K562 (cell line): ENCODE results near the gene PTGR2. TPM values are rescaled to one million over a fixed set of nuclear protein-coding genes. Genes with fewer than 3 reads are reported as not detected.
A peak's percentile ranks its signal among the peaks of the same experiment; 100 is the strongest.
"Not testable (repeated sequence)": the region's sequence is repeated elsewhere in the genome, so short reads cannot be mapped to it uniquely, and the experiment has no call there.

ENCODE experiments used
- ATAC-seq: fragments of 200-7000 bp; cut with Tn5 transposase; 3 replicates; pipeline ENCODE4 v1.9.1; 2020; ENCODE audit warnings: moderate library complexity
- BruUV-seq: library from RNA; stranded (reverse); fragments of 400-500 nt; replicated peaks from 2 replicates; lab custom pipeline; 2021; lab: Mats Ljungman, UMichigan
- CTCF ChIA-PET: fragments of 300-600 bp; formaldehyde crosslinking; extraction: SDS; loops from one replicate; lab custom pipeline; 2021; ENCODE audit warnings: low intra/inter-chr PET ratio; lab: Yijun Ruan, JAX
- POLR2A ChIA-PET: fragments of 300-600, 350-650 bp; sonication (Branson Sonifier 250); formaldehyde crosslinking; extraction: SDS; loops from one replicate; lab custom pipeline; 2021; ENCODE audit warnings: antibody characterized with exemption, inconsistent platforms; lab: Yijun Ruan, JAX
- DNase-seq, 4 experiments: peaks; one replicate each; pipeline versions ENCODE4 v3.0.0 to v3.0.0-alpha.2; 2011 to 2018; ENCODE audit warnings: low spot score in 3 of 4, mixed read lengths in 3 of 4; ENCODE audit errors: extremely low read depth in 1 of 4
- FAIRE-seq: peaks from 2 replicates; lab custom pipeline; 2011; peaks lifted over from hg19 to GRCh38; lab: Jason Lieb, UNC
- H2AFZ ChIP-seq: 2 replicates; pipeline ENCODE4 v1.6.0; 2011; ENCODE audit warnings: low read depth, low read length, control low read depth, inconsistent platforms
- H3K27ac ChIP-seq: fragments of 200-600 bp; 3 replicates; pipeline ENCODE4 v1.8.0; 2011; ENCODE audit warnings: low read depth, mild to moderate bottlenecking, control low read depth, inconsistent platforms, low read length, moderate library complexity, mixed read lengths; ENCODE audit errors: extremely low read depth
- H3K27me3 ChIP-seq, 2 experiments: fragments of 300-600 bp in 1 of 2; 2 replicates in 1 of 2; 3 replicates in 1 of 2; pipeline versions ENCODE4 v1.6.0 to v1.8.0; 2011; ENCODE audit warnings: inconsistent platforms in 2 of 2, low read length in 2 of 2, mild to moderate bottlenecking in 1 of 2, mixed read lengths in 1 of 2, moderate library complexity in 1 of 2; ENCODE audit not compliant: control insufficient read depth in 2 of 2, insufficient read depth in 2 of 2
- H3K36me3 ChIP-seq: fragments of 300-600 bp; 3 replicates; pipeline ENCODE4 v1.8.0; 2011; ENCODE audit warnings: mild to moderate bottlenecking, low read length, inconsistent platforms; ENCODE audit not compliant: control insufficient read depth, insufficient read depth
- H3K4me1 ChIP-seq, 2 experiments: fragments of 200-600 bp in 1 of 2; replicated peaks in 1 of 2; 2 replicates in 1 of 2; 3 replicates in 1 of 2; pipeline versions ENCODE4 v1.5.1 to v1.8.0; 2011; ENCODE audit warnings: inconsistent platforms in 2 of 2, low read length in 2 of 2, mild to moderate bottlenecking in 1 of 2, mixed read lengths in 1 of 2, moderate library complexity in 1 of 2; ENCODE audit not compliant: control insufficient read depth in 2 of 2, insufficient read depth in 2 of 2
- H3K4me2 ChIP-seq: 2 replicates; pipeline ENCODE4 v1.6.1; 2011; ENCODE audit warnings: low read length, control low read depth, inconsistent platforms, mixed read lengths; ENCODE audit not compliant: insufficient read depth
- H3K4me3 ChIP-seq: fragments of 200-600 bp; sonication (generic), shearing (Covaris generic); 2 replicates; pipeline ENCODE4 v1.5.1; 2016; ENCODE audit warnings: control low read depth, inconsistent platforms
- H3K79me2 ChIP-seq: fragments of 200-600 bp; 3 replicates; pipeline ENCODE4 v1.8.0; 2011; ENCODE audit warnings: low read length, inconsistent platforms; ENCODE audit not compliant: control insufficient read depth, insufficient read depth
- H3K9ac ChIP-seq, 2 experiments: 2 replicates each; pipeline versions ENCODE4 v1.6.0 to v1.6.1; 2011; ENCODE audit warnings: low read depth in 2 of 2, low read length in 2 of 2, control low read depth in 1 of 2, inconsistent platforms in 1 of 2, mild to moderate bottlenecking in 1 of 2, mixed read lengths in 1 of 2; ENCODE audit not compliant: insufficient read depth in 1 of 2
- H3K9me1 ChIP-seq: one replicate; pipeline ENCODE4 v1.6.0; 2011; ENCODE audit warnings: inconsistent platforms, mild to moderate bottlenecking, low read length, moderate library complexity; ENCODE audit not compliant: control insufficient read depth, insufficient read depth
- H3K9me3 ChIP-seq: replicated peaks from 2 replicates; pipeline ENCODE4 v1.5.1; 2011; ENCODE audit warnings: low read depth, low read length, inconsistent platforms; ENCODE audit not compliant: control insufficient read depth, insufficient read depth
- H4K20me1 ChIP-seq: replicated peaks from 2 replicates; pipeline ENCODE4 v1.6.1; 2011; ENCODE audit warnings: low read length, inconsistent platforms, mixed read lengths; ENCODE audit not compliant: control insufficient read depth, insufficient read depth
- E2F8 ChIP-seq: fragments of 450-650 bp; IDR thresholded peaks from 2 replicates; pipeline ENCODE4 v1.7.1; 2018; ENCODE audit warnings: mild to moderate bottlenecking, low read depth; ENCODE audit not compliant: partially characterized antibody
- MYNN ChIP-seq, 2 experiments: sonication (generic); formaldehyde crosslinking in 1 of 2; IDR thresholded peaks; 2 replicates each; pipeline versions ENCODE4 v1.5.0 to v1.6.1; 2016 to 2020; ENCODE audit warnings: antibody characterized with exemption in 1 of 2, missing genetic modification reagents in 1 of 2
- NFE2L1 ChIP-seq: fragments of 450-650 bp; IDR thresholded peaks from 2 replicates; pipeline ENCODE4 v1.6.1; 2016; ENCODE audit warnings: missing genetic modification characterization, low read depth, mild to moderate bottlenecking, missing compliant biosample characterization, moderate library complexity, borderline replicate concordance
- SAP30 ChIP-seq: fragments of 200-600 bp; sonication (generic); IDR thresholded peaks from 2 replicates; pipeline ENCODE4 v1.6.1; 2012; ENCODE audit warnings: borderline replicate concordance, low read depth, mild to moderate bottlenecking, moderate library complexity, low read length, control low read depth, inconsistent platforms; ENCODE audit not compliant: insufficient read depth, poor library complexity, severe bottlenecking
- ZKSCAN8 ChIP-seq: fragments of 200-800 bp; sonication (Bioruptor generic); IDR thresholded peaks from 2 replicates; pipeline ENCODE4 v1.6.1; 2016; ENCODE audit warnings: missing genetic modification characterization, missing compliant biosample characterization
- ZNF197 ChIP-seq: fragments of 200-800 bp; sonication (Bioruptor generic); IDR thresholded peaks from 2 replicates; pipeline ENCODE4 v1.6.1; 2016; ENCODE audit warnings: low read depth, missing genetic modification characterization, missing compliant biosample characterization
- ZZZ3 ChIP-seq: fragments of 450-650 bp; IDR thresholded peaks from 2 replicates; pipeline ENCODE4 v1.6.1; 2016; ENCODE audit warnings: antibody characterized with exemption, mild to moderate bottlenecking, moderate library complexity
- WGBS: fragments of 100-300 bp; shearing (Covaris generic); methylation state at CpG from one replicate; pipeline ENCODE4 v1.1.6; 2016; ENCODE audit warnings: low coverage, mixed read lengths; ENCODE audit not compliant: insufficient coverage; ENCODE audit errors: missing lambda C conversion rate; 5-methylcytosine and 5-hydroxymethylcytosine counted together
- in situ Hi-C: fragments of 300-500 bp; cut with MboI; formaldehyde crosslinking; loops from 4 replicates; pipeline ENCODE4 v1.15.0; 2018; ENCODE audit warnings: inconsistent platforms, mixed read lengths
- intact Hi-C: fragments of 100-400 bp; cut with micrococcal nuclease; formaldehyde crosslinking; loops from 2 replicates; pipeline ENCODE4 v1.14.2; 2022
- polyA plus RNA-seq, 8 experiments: library from polyadenylated mRNA; depleted of rRNA in 4 of 8; stranded (reverse) in 5 of 8; unstranded in 3 of 8; fragments of >200 nt; fragmentation: Nextera tagmentation in 2 of 8; fragmentation: Illumina TruSeq in 1 of 8; extraction: Ambion mirVana in 2 of 8; extraction: Trizol in 1 of 8; gene quantifications; 2 replicates each; pipeline versions ENCODE4 v1.2.1 to v1.2.3, GENCODE V29; 2011 to 2014; ENCODE audit warnings: inconsistent platforms in 1 of 8, missing spikeins in 1 of 8
- total RNA-seq, 7 experiments: library from RNA; depleted of rRNA in 6 of 7; stranded (reverse); fragments of >200 nt in 6 of 7; fragmentation: Illumina TruSeq in 2 of 7; extraction: Trizol in 2 of 7; gene quantifications; 2 replicates each; pipeline versions ENCODE4 v1.2.1 to v1.2.3, GENCODE V29; 2011 to 2021; ENCODE audit warnings: low replicate concordance in 1 of 7

Gene PTGR2
- total and polyA plus RNA-seq, 9 of the 15 experiments (the other 6 are each of a cell fraction or from before 2014, with no cell fraction given): 7.4 to 23.0 (median 13.0) TPM

GRCh38 chr14:73833530-73834260, 17.9 kb upstream of the PTGR2 start (continued):
- TF ChIP-seq E2F8: no peak
- no peak for TF ChIP-seq NFE2L1
- TF ChIP-seq ZZZ3: no peak
- TF ChIP-seq ZKSCAN8: no peak
- TF ChIP-seq MYNN (IDR thresholded peaks at IDR 0.05): no peak
- TF ChIP-seq MYNN (CRISPR knock-in tag; IDR thresholded peaks at IDR 0.05): no peak
- no peak for TF ChIP-seq SAP30

- Histone ChIP-seq H3K9me3 (no peaks in the 10 kb centered on the region), H3K4me2 (no peak overlapping the region), H3K27ac (no peak overlapping the region), H3K9me1 (no peaks in the 10 kb centered on the region), H3K4me3 (no peak overlapping the region), H3K4me1 (peaks cover 0 to 6% of the 10 kb centered on the region in 2 experiments; a peak in 3 of 5 replicates), H2AFZ (no peak overlapping the region), H3K27me3 (no peaks in the 10 kb centered on the region), H3K36me3 (no peaks in the 10 kb centered on the region), H3K9ac (no peak overlapping the region), H3K79me2 (no peaks in the 10 kb centered on the region), H4K20me1 (no peaks in the 10 kb centered on the region)
- ChIA-PET CTCF (no interaction called here), POLR2A (no interaction called here)
- no peak for ATAC-seq
- DNase-seq: no peak
- WGBS: 81% methylated on average over 4 of the region's 4 CpGs
- no peak for TF ChIP-seq ZNF197 (CRISPR knock-in tag)
- in situ Hi-C loops: no loop called here
- intact Hi-C loops: loop anchor here (10.0 kb wide), 1 partner anchor 111 kb away; no protein-coding TSS in a partner anchor
- no peak for FAIRE-seq
- BruUV-seq: no TSS peak
Observed at GRCh38 chr14:73834261-73834625, 17.4 kb upstream of the PTGR2 start.

GRCh38 chr14:73838293-73839034, 13.2 kb upstream of the PTGR2 start:
- H3K36me3 ChIP-seq, CTCF ChIA-PET, H3K9ac ChIP-seq, H3K4me2 ChIP-seq, H3K4me1 ChIP-seq, POLR2A ChIA-PET, H3K79me2 ChIP-seq, H4K20me1 ChIP-seq, H3K4me3 ChIP-seq, in situ Hi-C loops, H3K9me1 ChIP-seq, H3K27me3 ChIP-seq, DNase-seq, H3K27ac ChIP-seq, H3K9me3 ChIP-seq, H2AFZ ChIP-seq, FAIRE-seq, BruUV-seq: not testable (repeated sequence)
- intact Hi-C loops: loop anchor here (10.0 kb wide), 1 partner anchor 106 kb away; no protein-coding TSS in a partner anchor
- 70% methylated on average over 5 of the region's 7 CpGs for WGBS
- 0 out of 3 replicates have a peak, but pooled peaks have one; percentile 37 for ATAC-seq
